GM18858 (cell line): ENCODE results near the gene GPRASP2.

ENCODE experiments used
- ATAC-seq: cut with Tn5 transposase; IDR thresholded peaks from one replicate; pipeline ENCODE4 v1.9.1; 2021; ENCODE audit not compliant: unreplicated experiment

Gene GPRASP2

GRCh38 chrX:102744307-102744706, 32.1 kb downstream of the GPRASP2 start:
- ATAC-seq: no peak

DNA sequence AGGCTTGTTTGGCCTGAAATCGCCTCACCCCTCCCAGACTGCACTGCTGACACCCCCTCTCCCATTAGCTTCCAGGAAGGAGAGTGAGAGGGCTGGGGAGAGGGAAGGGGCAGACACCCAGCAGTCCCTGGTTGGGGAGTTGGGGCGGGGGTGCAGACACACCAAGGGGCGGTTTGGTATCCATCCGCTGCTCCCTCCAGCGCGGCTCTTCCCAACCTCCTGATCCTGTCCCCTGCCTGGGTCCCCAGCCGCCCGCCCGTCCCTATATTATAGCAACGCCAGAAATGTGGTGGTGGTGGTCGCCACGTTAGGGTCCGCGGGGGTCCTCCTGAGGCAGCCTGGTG, 33.2 kb downstream of the GPRASP2 start:
- ATAC-seq: no peak

GRCh38 chrX:102745857-102746584, 33.8 kb downstream of the GPRASP2 start:
- ATAC-seq: no peak

DNA sequence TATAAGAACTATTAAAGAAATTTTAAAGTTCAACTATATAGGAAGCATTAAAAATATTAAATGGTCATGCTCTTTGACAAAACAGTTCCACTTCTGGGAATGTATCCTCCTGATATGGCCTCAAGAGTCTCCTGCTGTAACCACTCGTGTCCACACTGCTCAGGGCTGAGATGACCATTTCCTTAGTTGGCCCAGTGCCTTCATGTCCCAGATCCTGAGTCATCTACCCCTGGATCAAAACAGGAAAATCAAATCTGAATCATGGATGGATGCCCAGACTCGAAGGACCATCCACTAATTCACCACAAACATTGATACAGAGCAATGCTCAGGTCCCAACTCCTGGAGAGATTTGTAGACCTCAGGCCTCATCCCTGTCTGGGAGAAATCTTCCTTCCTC, 53.0 kb downstream of the GPRASP2 start:
- no peak for ATAC-seq

DNA sequence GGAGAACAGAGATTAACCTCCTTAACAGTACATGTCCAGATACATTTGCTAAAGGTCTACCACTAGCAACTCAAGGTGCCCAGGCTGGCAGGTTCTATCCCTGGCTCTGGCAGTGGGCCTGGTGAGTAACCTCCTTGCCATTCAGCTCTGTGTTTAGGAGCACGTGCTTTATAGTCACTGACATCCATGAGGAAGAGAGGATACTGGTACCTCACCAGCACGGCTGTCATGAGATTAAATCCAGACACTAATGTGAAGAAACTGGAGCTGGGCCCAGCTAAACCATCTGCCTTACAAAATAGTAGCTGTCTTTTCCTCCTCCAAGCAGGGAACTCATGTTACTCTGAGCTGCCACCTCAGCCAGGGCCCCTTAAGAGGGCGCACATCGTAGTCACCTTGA, 53.6 kb downstream of the GPRASP2 start:
- ATAC-seq: no peak

- no peak for ATAC-seq
These were observed 55.0 kb downstream of the GPRASP2 start for GRCh38 chrX:102767287-102767686.
